ENCODE data around the gene TRMT112.

Gene TRMT112

DNA sequence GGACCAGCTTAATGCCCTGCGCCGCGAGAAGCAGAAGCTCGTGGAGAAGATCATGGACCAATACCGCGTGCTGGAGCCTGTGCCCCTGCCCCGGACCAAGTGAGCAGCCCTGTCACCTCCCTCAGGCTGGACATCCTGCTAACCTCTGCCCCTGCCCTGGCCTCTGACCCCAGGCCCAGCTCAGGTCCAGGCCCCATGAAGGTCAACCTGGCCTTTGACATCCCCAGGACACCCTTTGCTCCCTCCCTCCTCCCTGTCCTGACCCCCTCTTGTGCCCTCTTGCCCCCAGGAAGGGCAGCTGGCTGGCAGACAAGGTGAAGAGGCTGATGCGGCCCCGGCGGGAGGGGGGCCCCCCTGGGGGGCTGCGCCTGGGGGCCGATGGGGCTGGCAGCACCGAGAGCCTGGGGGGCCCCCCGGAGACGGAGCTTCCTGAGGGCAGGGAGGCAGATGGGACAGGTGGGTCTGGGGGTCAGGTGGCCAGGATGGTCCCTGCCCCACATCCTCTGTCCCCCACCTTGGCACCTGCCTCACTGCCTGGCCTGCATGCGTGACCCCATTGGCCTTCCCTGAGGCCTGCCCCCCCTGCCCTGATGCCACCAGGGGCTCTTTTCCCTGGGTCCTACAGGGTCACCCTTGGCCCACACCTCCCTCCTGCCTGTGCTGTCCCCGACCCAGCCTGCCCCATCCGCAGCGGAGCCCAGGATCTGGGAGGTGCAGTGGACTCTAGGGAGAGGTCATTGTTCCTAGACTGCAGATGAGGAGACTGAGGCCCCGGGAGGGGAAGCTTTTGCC, 36.6 kb upstream of the TRMT112 start:
- TF ChIP-seq, protein P1, sequence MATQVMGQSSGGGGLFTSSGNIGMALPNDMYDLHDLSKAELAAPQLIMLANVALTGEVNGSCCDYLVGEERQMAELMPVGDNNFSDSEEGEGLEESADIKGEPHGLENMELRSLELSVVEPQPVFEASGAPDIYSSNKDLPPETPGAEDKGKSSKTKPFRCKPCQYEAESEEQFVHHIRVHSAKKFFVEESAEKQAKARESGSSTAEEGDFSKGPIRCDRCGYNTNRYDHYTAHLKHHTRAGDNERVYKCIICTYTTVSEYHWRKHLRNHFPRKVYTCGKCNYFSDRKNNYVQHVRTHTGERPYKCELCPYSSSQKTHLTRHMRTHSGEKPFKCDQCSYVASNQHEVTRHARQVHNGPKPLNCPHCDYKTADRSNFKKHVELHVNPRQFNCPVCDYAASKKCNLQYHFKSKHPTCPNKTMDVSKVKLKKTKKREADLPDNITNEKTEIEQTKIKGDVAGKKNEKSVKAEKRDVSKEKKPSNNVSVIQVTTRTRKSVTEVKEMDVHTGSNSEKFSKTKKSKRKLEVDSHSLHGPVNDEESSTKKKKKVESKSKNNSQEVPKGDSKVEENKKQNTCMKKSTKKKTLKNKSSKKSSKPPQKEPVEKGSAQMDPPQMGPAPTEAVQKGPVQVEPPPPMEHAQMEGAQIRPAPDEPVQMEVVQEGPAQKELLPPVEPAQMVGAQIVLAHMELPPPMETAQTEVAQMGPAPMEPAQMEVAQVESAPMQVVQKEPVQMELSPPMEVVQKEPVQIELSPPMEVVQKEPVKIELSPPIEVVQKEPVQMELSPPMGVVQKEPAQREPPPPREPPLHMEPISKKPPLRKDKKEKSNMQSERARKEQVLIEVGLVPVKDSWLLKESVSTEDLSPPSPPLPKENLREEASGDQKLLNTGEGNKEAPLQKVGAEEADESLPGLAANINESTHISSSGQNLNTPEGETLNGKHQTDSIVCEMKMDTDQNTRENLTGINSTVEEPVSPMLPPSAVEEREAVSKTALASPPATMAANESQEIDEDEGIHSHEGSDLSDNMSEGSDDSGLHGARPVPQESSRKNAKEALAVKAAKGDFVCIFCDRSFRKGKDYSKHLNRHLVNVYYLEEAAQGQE (IDR thresholded peaks at IDR 0.05; ENCODE audit: insufficient read depth in 1 of 2, low read depth in 2 of 2, low read length in 2 of 2) = no peak
- TF ChIP-seq FOXP2 (optimal IDR thresholded peaks at IDR 0.05; ENCODE audit: borderline replicate concordance, extremely low read depth, extremely low read length, insufficient read depth) = no peak
- no peak for TF ChIP-seq SIN3A (IDR thresholded peaks at IDR 0.05; ENCODE audit: borderline replicate concordance, insufficient read depth, low read length)
- TF ChIP-seq TAF1 (IDR thresholded peaks at IDR 0.05; ENCODE audit: borderline replicate concordance, insufficient read depth, low read length) = no peak
- no peak for TF ChIP-seq POLR2AphosphoS5 (IDR thresholded peaks at IDR 0.05; ENCODE audit: low read depth, low read length)

DNA sequence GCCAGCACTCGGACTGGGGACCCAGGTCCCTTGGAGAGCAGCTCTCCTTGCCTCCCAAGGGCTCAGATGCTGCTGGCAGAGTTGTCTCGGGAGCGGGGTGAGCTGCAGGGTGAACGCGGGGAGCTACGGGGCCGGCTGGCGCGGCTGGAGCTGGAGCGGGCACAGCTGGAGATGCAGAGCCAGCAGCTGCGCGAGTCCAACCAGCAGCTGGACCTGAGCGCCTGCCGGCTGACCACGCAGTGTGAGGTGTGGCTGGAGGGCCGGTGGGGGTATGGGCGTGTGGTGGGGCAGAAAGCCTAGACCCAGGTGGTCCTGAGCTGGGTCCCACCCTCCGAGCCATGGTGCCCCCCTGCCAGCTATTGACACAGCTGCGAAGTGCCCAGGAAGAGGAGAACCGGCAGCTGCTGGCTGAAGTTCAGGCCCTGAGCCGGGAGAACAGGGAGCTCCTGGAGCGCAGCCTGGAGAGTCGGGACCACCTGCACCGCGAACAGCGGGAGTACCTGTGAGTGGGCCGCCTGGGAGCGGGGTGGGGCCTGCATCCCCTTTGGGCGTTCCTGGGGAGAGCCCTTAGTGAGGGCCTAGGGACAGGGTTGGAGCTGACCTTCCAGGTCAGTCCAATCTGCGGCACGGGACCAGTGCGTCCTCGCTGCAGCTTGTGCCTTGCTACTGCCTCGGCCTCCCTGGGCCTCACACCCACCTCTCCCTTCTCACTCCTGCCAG, 35.8 kb upstream of the TRMT112 start:
- TF ChIP-seq POLR2AphosphoS5 (IDR thresholded peaks at IDR 0.05; ENCODE audit: low read depth, low read length) = no peak
- TF ChIP-seq SIN3A (IDR thresholded peaks at IDR 0.05; ENCODE audit: borderline replicate concordance, insufficient read depth, low read length) = no peak
- no peak for TF ChIP-seq FOXP2 (optimal IDR thresholded peaks at IDR 0.05; ENCODE audit: borderline replicate concordance, extremely low read depth, extremely low read length, insufficient read depth)
- TF ChIP-seq, protein P1 (IDR thresholded peaks at IDR 0.05; ENCODE audit: insufficient read depth in 1 of 2, low read depth in 2 of 2, low read length in 2 of 2) = no peak
- no peak for TF ChIP-seq TAF1 (IDR thresholded peaks at IDR 0.05; ENCODE audit: borderline replicate concordance, insufficient read depth, low read length)

DNA sequence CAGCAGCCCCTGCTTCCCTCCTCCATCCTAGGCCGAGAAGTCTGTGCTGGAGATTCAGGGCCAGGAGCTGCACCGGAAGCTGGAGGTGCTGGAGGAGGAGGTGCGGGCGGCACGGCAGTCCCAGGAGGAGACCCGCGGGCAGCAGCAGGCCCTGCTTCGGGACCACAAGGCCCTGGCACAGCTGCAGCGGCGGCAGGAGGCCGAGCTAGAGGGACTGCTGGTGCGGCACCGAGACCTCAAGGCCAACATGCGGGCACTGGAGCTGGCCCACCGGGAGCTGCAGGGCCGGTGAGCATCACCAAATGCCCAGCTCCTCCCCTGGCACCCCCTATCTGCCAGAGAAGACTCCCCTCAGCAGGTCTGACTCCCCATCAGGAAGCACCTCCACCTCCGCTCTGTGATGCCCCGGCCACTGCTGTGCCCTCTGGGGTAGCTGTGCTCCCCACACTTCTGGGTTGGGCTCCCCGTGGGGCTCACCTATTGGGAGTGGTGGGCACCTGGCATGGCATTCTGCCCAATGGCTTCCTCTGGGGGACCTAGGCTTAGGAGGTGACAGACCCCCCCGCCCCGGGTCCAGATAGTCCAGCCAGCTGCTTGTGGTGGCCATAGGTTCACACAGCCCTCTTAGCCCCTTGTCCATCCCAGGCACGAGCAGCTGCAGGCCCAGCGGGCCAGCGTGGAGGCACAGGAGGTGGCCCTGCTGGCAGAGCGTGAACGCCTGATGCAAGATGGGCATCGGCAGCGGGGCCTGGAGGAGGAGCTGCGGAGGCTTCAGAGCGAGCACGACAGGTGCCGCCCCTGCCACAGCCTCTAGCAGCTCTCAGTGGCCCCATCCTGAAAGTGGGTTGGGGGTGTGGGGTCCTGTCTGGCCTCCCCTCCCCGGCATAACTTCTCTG, 35.0 kb upstream of the TRMT112 start:
- no peak for TF ChIP-seq SIN3A (IDR thresholded peaks at IDR 0.05; ENCODE audit: borderline replicate concordance, insufficient read depth, low read length)
- TF ChIP-seq FOXP2 (optimal IDR thresholded peaks at IDR 0.05; ENCODE audit: borderline replicate concordance, extremely low read depth, extremely low read length, insufficient read depth) = no peak
- TF ChIP-seq POLR2AphosphoS5 (IDR thresholded peaks at IDR 0.05; ENCODE audit: low read depth, low read length) = no peak
- TF ChIP-seq, protein P1 (IDR thresholded peaks at IDR 0.05; ENCODE audit: insufficient read depth in 1 of 2, low read depth in 2 of 2, low read length in 2 of 2) = no peak
- TF ChIP-seq TAF1 (IDR thresholded peaks at IDR 0.05; ENCODE audit: borderline replicate concordance, insufficient read depth, low read length) = no peak

DNA sequence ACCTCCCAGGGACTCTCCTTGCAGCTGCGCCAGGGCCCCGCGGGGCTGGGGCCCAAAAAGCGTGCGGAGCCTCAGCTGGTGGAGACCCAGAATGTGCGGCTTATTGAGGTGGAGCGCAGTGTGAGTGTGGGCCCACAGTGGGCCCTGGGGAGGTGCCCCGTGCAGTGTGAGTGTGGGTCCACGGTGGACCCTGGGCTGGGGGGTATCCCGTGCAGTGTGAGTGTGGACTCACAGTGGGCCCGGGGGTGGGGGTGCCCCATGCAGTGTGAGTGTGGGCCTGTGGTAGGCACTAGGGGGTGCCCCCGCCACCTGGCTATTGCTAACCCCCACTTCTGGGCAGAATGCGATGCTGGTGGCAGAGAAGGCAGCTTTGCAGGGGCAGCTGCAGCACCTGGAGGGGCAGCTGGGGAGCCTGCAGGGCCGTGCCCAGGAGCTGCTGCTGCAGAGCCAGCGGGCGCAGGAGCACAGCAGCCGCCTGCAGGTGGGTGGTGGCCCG, 33.8 kb upstream of the TRMT112 start:
- no peak for TF ChIP-seq POLR2AphosphoS5 (IDR thresholded peaks at IDR 0.05; ENCODE audit: low read depth, low read length)
- TF ChIP-seq TAF1 (IDR thresholded peaks at IDR 0.05; ENCODE audit: borderline replicate concordance, insufficient read depth, low read length) = no peak
- no peak for TF ChIP-seq SIN3A (IDR thresholded peaks at IDR 0.05; ENCODE audit: borderline replicate concordance, insufficient read depth, low read length)
- TF ChIP-seq, protein P1 (IDR thresholded peaks at IDR 0.05; ENCODE audit: insufficient read depth in 1 of 2, low read depth in 2 of 2, low read length in 2 of 2) = no peak

All from PFSK-1 (cell line).